GM04503 (cell line): ENCODE results near the gene SLC36A4.
A peak's percentile ranks its signal among the peaks of the same experiment; 100 is the strongest.
"Not testable (repeated sequence)": the region's sequence is repeated elsewhere in the genome, so short reads cannot be mapped to it uniquely, and the experiment has no call there.

ENCODE experiments used
- DNase-seq: peaks from one replicate; pipeline ENCODE4 v3.0.0-alpha.2; 2012; ENCODE audit warnings: low read depth

SLC36A4 gene

GRCh38 chr11:93122535-93123235 is 75.1 kb downstream of the SLC36A4 start:
- DNase-seq: no peak

GRCh38 chr11:93118276-93118675 is 79.5 kb downstream of the SLC36A4 start:
- DNase-seq: no peak

GRCh38 chr11:93117565-93117964 is 80.2 kb downstream of the SLC36A4 start:
- no peak for DNase-seq

- no peak for DNase-seq
Observed at GRCh38 chr11:93116641-93117441, 81.0 kb downstream of the SLC36A4 start.

- no peak for DNase-seq
Observed at GRCh38 chr11:93114304-93114703, 83.5 kb downstream of the SLC36A4 start.

- DNase-seq: no peak
Observed at GRCh38 chr11:93113824-93114223, 84.0 kb downstream of the SLC36A4 start.

- not testable (repeated sequence) for DNase-seq
Observed at GRCh38 chr11:93111147-93111546, 86.6 kb downstream of the SLC36A4 start.

- peak; percentile 11 for DNase-seq
Observed at GRCh38 chr11:93100211-93100610, 97.6 kb downstream of the SLC36A4 start.

GRCh38 chr11:93099806-93100205 is 98.0 kb downstream of the SLC36A4 start:
- peak; percentile 38 for DNase-seq
